GM12878 (cell line): ENCODE results near the gene CENPF. TPM values are rescaled to one million over a fixed set of nuclear protein-coding genes. Genes with fewer than 3 reads are reported as not detected.

Source experiments
- ASH2L ChIP-seq: fragments of 300-600, 200-600 bp; sonication (generic); IDR thresholded peaks from 2 replicates; pipeline ENCODE4 v1.6.1; 2017; ENCODE audit warnings: low read depth, mild to moderate bottlenecking, borderline replicate concordance
- BMI1 ChIP-seq: fragments of 450-650 bp; IDR thresholded peaks from 2 replicates; pipeline ENCODE4 v1.6.1; 2016; ENCODE audit warnings: mild to moderate bottlenecking, moderate library complexity, borderline replicate concordance
- CREM ChIP-seq: IDR thresholded peaks from 2 replicates; pipeline ENCODE4 v1.6.1; 2014; ENCODE audit warnings: antibody characterized with exemption, low read depth
- CUX1 ChIP-seq: IDR thresholded peaks from 2 replicates; pipeline ENCODE4 v1.6.1; 2012; ENCODE audit warnings: improper control_type of control experiment, low read depth, low read length; ENCODE audit not compliant: insufficient replicate concordance
- EGR1 ChIP-seq, 2 experiments: IDR thresholded peaks; 1 replicate in 1 of 2; 2 replicates in 1 of 2; pipeline ENCODE4 v1.6.1; 2011 to 2012; ENCODE audit warnings: low read depth in 2 of 2, low read length in 2 of 2, borderline replicate concordance in 1 of 2, mild to moderate bottlenecking in 1 of 2, moderate library complexity in 1 of 2
- EP300 ChIP-seq, 2 experiments: fragments of 150-350 bp in 1 of 2; IDR thresholded peaks; 2 replicates each; pipeline ENCODE4 v1.6.1; 2011 to 2012; ENCODE audit warnings: low read depth in 2 of 2, low read length in 2 of 2, borderline replicate concordance in 1 of 2, improper control_type of control experiment in 1 of 2, inconsistent platforms in 1 of 2; ENCODE audit not compliant: control insufficient read depth in 1 of 2
- IKZF2 ChIP-seq, 2 experiments: fragments of 450-650 bp; IDR thresholded peaks; 2 replicates each; pipeline ENCODE4 v1.6.1; 2017; ENCODE audit warnings: mild to moderate bottlenecking in 2 of 2, moderate library complexity in 2 of 2
- KAT2A ChIP-seq: conservative IDR thresholded peaks from 2 replicates; pipeline ENCODE4 v1.6.1; 2011; ENCODE audit warnings: low read depth, low read length; ENCODE audit not compliant: control insufficient read depth
- MTA3 ChIP-seq: IDR thresholded peaks from 2 replicates; pipeline ENCODE4 v1.6.1; 2012; ENCODE audit warnings: low read length, inconsistent platforms, borderline replicate concordance
- NFIC ChIP-seq: IDR thresholded peaks from 2 replicates; pipeline ENCODE4 v1.6.1; 2012; ENCODE audit warnings: low read depth, mild to moderate bottlenecking, inconsistent platforms, low read length, moderate library complexity
- NR2F1 ChIP-seq: fragments of 450-650 bp; conservative IDR thresholded peaks from 2 replicates; pipeline ENCODE4 v1.6.1; 2017; ENCODE audit warnings: mild to moderate bottlenecking
- NRF1 ChIP-seq: conservative IDR thresholded peaks from 2 replicates; pipeline ENCODE4 v1.6.1; 2011; ENCODE audit warnings: mild to moderate bottlenecking, low read depth, low read length, improper control_type of control experiment
- POLR2A ChIP-seq: IDR thresholded peaks from 2 replicates; pipeline ENCODE4 v1.6.1; 2011; ENCODE audit warnings: low read depth, mild to moderate bottlenecking, low read length
- POLR2AphosphoS2 ChIP-seq: IDR thresholded peaks from 2 replicates; pipeline ENCODE4 v1.6.1; 2011; ENCODE audit warnings: low read depth, mild to moderate bottlenecking, low read length, improper control_type of control experiment, moderate library complexity
- POU2F2 ChIP-seq: IDR thresholded peaks from 3 replicates; pipeline ENCODE4 v1.6.1; 2011; ENCODE audit warnings: low read depth, mild to moderate bottlenecking, low read length, borderline replicate concordance
- RFX5 ChIP-seq: IDR thresholded peaks from 2 replicates; pipeline ENCODE4 v1.6.1; 2011; ENCODE audit warnings: low read depth, low read length, improper control_type of control experiment
- SMARCA5 ChIP-seq: fragments of 450-650 bp; IDR thresholded peaks from 2 replicates; pipeline ENCODE4 v1.6.1; 2017; ENCODE audit warnings: mild to moderate bottlenecking
- SPI1 ChIP-seq: IDR thresholded peaks from 2 replicates; pipeline ENCODE4 v1.6.1; 2011; ENCODE audit warnings: low read depth, mild to moderate bottlenecking, low read length, moderate library complexity, borderline replicate concordance; ENCODE audit not compliant: insufficient read depth
- STAT3 ChIP-seq: IDR thresholded peaks from 2 replicates; pipeline ENCODE4 v1.6.1; 2011; ENCODE audit warnings: low read depth, low read length, improper control_type of control experiment
- SUZ12 ChIP-seq: fragments of 200-600 bp; sonication (generic); IDR thresholded peaks from one replicate; pipeline ENCODE4 v1.6.1; 2018; ENCODE audit warnings: antibody characterized with exemption, mild to moderate bottlenecking; ENCODE audit not compliant: unreplicated experiment
- TCF12 ChIP-seq: IDR thresholded peaks from 2 replicates; pipeline ENCODE4 v1.6.1; 2011; ENCODE audit warnings: low read depth, mild to moderate bottlenecking, low read length
- USF1 ChIP-seq: IDR thresholded peaks from 2 replicates; pipeline ENCODE4 v1.6.1; 2011; ENCODE audit warnings: borderline replicate concordance, low read depth, mild to moderate bottlenecking, moderate library complexity, mixed read lengths, low read length; ENCODE audit not compliant: insufficient read depth; ENCODE audit errors: extremely low read length
- WRNIP1 ChIP-seq: IDR thresholded peaks from 2 replicates; pipeline ENCODE4 v1.6.1; 2011; ENCODE audit warnings: low read depth, low read length, improper control_type of control experiment, borderline replicate concordance
- ZNF207 ChIP-seq: fragments of 450-650 bp; IDR thresholded peaks from 2 replicates; pipeline ENCODE4 v1.6.1; 2014; ENCODE audit warnings: antibody characterized with exemption, mild to moderate bottlenecking, borderline replicate concordance
- polyA plus RNA-seq, 11 experiments: library from polyadenylated mRNA; depleted of rRNA in 4 of 11; unstranded in 6 of 11; stranded (reverse) in 5 of 11; fragments of >200 nt; fragmentation: Nextera tagmentation in 4 of 11; fragmentation: Illumina TruSeq in 1 of 11; extraction: Ambion mirVana in 4 of 11; extraction: Trizol in 1 of 11; gene quantifications; 1 replicate in 1 of 11; 2 replicates in 10 of 11; pipeline versions ENCODE4 v1.2.1 to v1.2.3, GENCODE V29; 2011 to 2016; ENCODE audit warnings: inconsistent platforms in 2 of 11, missing spikeins in 2 of 11, low read depth in 1 of 11
- total RNA-seq, 4 experiments: library from RNA; depleted of rRNA in 3 of 4; stranded (reverse); fragments of >200 nt in 3 of 4; fragmentation: Illumina TruSeq in 1 of 4; extraction: Trizol in 1 of 4; gene quantifications; 2 replicates each; pipeline versions ENCODE4 v1.2.1 to v1.2.3, GENCODE V29; 2013 to 2021

Gene CENPF
- total and polyA plus RNA-seq, 10 of the 15 experiments (the other 5 are each of a cell fraction or from before 2014, with no cell fraction given): 26.0 to 132 (median 70.5) TPM

GRCh38 chr1:214602764-214603657, at the start of gene CENPF (continued):
- TF ChIP-seq CUX1 (no peak), RFX5 (0 out of 2 replicates have a peak, but pooled peaks have one; percentile 41), EGR1 (IDR thresholded peaks at IDR 0.05; ENCODE audit: borderline replicate concordance in 1 of 2, low read depth in 2 of 2, low read length in 2 of 2) (no peak), POLR2AphosphoS2 (no peak), TCF12 (no peak), MTA3 (no peak), STAT3 (no peak), EP300 (IDR thresholded peaks at IDR 0.05; ENCODE audit: borderline replicate concordance in 1 of 2, control insufficient read depth in 1 of 2, low read depth in 2 of 2, low read length in 2 of 2) (peak in 1 of 2 experiments; percentile 28; a peak in 1 of 4 replicates), BMI1 (peak; percentile 72), SPI1 (no peak), USF1 (peak; percentile 49), SUZ12 (no peak), NFIC (peak; percentile 19; the same call in 1 of the 2 replicates), NRF1 (no peak), ZNF207 (no peak), POU2F2 (0 out of 3 replicates have a peak, but pooled peaks have one; percentile 35), POLR2A (peak; percentile 78), KAT2A (no peak), WRNIP1 (no peak), NR2F1 (no peak), ASH2L (no peak), CREM (peak; percentile 29; the same call in 1 of the 2 replicates), SMARCA5 (no peak), IKZF2 (IDR thresholded peaks at IDR 0.05) (peak; percentile 53 to 60; a peak in 3 of 4 replicates)
